Measurements from ENCODE around the gene TMEM135. TPM values are rescaled to one million over a fixed set of nuclear protein-coding genes. Genes with fewer than 3 reads are reported as not detected.

Gene TMEM135
- total RNA-seq, 3 donors from 2014 or later = 38.3 to 46.8 (median 43.2) TPM

DNA sequence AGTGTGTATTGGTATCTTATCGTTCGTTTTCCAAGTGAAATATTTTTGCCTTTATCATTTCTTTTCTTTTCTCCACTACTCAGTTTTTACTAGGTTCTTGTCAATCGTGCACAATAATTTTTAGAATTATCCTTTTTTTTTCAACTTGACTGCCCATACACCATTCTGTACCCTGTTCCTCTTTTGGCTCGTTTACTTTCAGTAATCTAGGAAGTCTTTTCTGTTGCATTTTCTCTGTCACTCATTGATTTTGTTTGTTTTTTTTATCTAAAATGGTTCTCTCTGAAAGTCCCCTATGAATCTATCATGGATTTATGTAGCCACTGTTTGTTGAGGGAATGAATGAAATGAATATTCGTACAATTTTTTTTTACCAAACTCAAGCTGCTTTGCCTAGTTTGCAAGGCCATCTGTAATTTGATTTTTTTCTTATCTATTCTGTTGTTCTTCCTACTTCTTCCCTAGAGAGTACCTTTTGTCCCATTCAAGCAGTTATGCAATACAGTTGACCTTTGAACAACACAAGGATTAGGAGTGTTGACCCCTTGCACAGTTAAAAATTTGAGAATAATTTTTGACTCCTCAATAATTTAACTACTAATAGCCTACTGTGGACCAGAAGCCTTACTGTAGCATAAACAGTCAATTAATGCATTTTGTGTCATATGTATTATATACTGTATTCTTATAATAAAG, 166.3 kb downstream of the TMEM135 start:
- intact Hi-C loops (cut with DNase I; ENCODE audit: low total_unique reads) = no loop called here
- no peak for DNase-seq (ENCODE audit: low spot score in 2 of 2)
- TF ChIP-seq, protein P1, sequence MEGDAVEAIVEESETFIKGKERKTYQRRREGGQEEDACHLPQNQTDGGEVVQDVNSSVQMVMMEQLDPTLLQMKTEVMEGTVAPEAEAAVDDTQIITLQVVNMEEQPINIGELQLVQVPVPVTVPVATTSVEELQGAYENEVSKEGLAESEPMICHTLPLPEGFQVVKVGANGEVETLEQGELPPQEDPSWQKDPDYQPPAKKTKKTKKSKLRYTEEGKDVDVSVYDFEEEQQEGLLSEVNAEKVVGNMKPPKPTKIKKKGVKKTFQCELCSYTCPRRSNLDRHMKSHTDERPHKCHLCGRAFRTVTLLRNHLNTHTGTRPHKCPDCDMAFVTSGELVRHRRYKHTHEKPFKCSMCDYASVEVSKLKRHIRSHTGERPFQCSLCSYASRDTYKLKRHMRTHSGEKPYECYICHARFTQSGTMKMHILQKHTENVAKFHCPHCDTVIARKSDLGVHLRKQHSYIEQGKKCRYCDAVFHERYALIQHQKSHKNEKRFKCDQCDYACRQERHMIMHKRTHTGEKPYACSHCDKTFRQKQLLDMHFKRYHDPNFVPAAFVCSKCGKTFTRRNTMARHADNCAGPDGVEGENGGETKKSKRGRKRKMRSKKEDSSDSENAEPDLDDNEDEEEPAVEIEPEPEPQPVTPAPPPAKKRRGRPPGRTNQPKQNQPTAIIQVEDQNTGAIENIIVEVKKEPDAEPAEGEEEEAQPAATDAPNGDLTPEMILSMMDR (IDR thresholded peaks at IDR 0.05) = no peak
- TF ChIP-seq POLR2AphosphoS5 (IDR thresholded peaks at IDR 0.05) (no peak), POLR2A (IDR thresholded peaks at IDR 0.05) (no peak)

DNA sequence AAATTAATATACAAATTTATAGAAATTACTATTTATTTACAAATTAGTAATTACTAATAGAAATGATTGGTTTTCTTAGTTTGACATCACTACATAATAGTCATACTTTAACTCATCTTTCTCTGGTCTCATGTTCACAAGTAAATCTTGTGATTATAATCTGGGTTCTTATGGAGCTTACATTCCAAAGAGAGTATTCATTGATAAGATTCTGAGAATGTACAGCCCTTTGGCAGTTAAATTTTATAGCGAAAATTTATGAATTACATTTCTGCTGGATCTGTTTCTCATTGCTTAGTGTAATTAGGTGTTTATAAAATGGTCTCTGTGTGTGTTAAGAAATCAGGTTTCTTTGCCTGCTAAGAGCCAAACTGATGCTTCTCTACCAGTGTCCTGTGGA, 175.2 kb downstream of the TMEM135 start:
- Histone ChIP-seq H3K36me3 (no peaks in the 10 kb centered on the region), H3K4me3 (no peak overlapping the region), H3K4me1 (no peaks in the 10 kb centered on the region), H3K9me3 (no peaks in the 10 kb centered on the region), H3K27me3 (no peaks in the 10 kb centered on the region), H3K27ac (no peak overlapping the region)
- TF ChIP-seq POLR2A (IDR thresholded peaks at IDR 0.05) (no peak), POLR2AphosphoS5 (IDR thresholded peaks at IDR 0.05) (no peak)
- TF ChIP-seq, protein P1 (IDR thresholded peaks at IDR 0.05) = no peak
- DNase-seq (ENCODE audit: low spot score in 2 of 2) = no peak
- intact Hi-C loops (cut with DNase I; ENCODE audit: low total_unique reads) = no loop called here

More for the DNA sequence above, 166.3 kb downstream of the TMEM135 start:
- no peaks in the 10 kb centered on the region for H3K36me3 ChIP-seq
- no peak overlapping the region for H3K27ac ChIP-seq
- H3K4me1 ChIP-seq = no peaks in the 10 kb centered on the region
- H3K9me3 ChIP-seq = no peaks in the 10 kb centered on the region
- no peak overlapping the region for H3K4me3 ChIP-seq
- H3K27me3 ChIP-seq = no peaks in the 10 kb centered on the region

DNA sequence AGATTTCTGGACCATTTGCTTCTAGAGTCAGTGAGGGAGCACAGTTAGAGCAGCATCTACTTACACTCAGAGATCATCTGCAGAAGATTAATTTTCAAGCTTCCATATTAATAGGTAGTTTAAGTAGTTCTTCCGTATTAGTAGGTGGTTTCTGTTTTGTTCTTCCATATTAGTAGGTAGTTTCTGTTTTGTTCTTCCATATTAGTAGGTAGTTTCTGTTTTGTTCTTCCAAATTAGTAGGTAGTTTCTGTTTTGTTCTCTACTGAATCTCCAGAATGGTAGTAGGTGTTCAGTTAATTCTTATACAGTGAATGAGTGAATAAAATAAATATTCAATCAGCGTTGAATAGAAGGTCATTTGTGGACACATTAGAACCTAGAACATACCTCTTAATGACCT, 175.7 kb downstream of the TMEM135 start:
- Histone ChIP-seq H3K4me3 (no peak overlapping the region), H3K27ac (no peak overlapping the region), H3K27me3 (no peaks in the 10 kb centered on the region), H3K9me3 (no peaks in the 10 kb centered on the region), H3K36me3 (no peaks in the 10 kb centered on the region), H3K4me1 (no peaks in the 10 kb centered on the region)
- no peak for DNase-seq (ENCODE audit: low spot score in 2 of 2)
- intact Hi-C loops (cut with DNase I; ENCODE audit: low total_unique reads) = no loop called here
- TF ChIP-seq POLR2AphosphoS5 (IDR thresholded peaks at IDR 0.05) (no peak), POLR2A (IDR thresholded peaks at IDR 0.05) (no peak)
- TF ChIP-seq, protein P1 (IDR thresholded peaks at IDR 0.05) = no peak

DNA sequence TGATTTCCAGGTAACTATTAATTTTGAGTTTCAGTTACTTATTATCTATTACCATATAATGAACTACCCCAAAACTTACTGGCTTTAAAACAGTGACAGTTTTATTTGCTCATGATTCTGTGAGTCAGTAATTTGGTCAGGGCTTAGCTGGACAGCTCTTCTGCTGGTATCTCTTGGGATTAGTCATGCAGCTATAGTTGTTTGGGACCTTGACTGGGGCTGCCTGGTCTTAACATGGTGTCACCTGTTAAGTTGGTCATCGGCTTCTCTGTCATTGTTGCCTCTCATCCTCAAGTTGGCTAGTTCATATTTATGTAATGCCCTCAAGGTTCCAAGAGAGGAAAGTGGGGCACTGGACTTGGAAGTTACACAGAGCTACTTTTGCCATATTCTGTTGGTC, 177.5 kb downstream of the TMEM135 start:
- no peaks in the 10 kb centered on the region for H3K36me3 ChIP-seq
- no peak for DNase-seq (ENCODE audit: low spot score in 2 of 2)
- intact Hi-C loops (cut with DNase I; ENCODE audit: low total_unique reads) = no loop called here
- H3K27me3 ChIP-seq = no peaks in the 10 kb centered on the region
- H3K4me3 ChIP-seq = no peak overlapping the region
- TF ChIP-seq, protein P1 (IDR thresholded peaks at IDR 0.05) = no peak
- no peak for TF ChIP-seq POLR2A (IDR thresholded peaks at IDR 0.05)
- TF ChIP-seq POLR2AphosphoS5 (IDR thresholded peaks at IDR 0.05) = no peak
- no peaks in the 10 kb centered on the region for H3K4me1 ChIP-seq
- H3K27ac ChIP-seq = no peak overlapping the region
- H3K9me3 ChIP-seq = no peaks in the 10 kb centered on the region

DNA sequence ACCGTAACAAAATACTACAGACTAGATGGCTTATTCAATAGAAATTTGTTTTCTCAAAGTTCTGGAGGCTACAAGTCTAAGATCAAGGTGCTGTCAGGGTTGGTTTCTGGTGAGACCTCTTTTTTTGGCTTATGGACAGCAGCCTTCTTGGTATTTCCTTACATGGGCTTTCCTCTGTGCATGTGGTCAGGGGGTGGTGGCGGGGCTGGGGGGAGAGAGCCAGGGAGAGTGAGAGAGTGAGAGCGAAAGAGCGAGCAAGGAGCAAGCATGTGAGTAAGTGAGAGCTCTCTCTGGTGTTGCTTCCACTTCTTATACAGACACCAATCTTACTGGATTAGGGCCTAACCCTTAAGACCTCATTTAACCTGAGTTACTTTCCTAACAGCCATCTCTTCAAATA, 181.5 kb downstream of the TMEM135 start:
- Histone ChIP-seq H3K9me3 (no peaks in the 10 kb centered on the region), H3K27ac (no peak overlapping the region), H3K4me3 (no peak overlapping the region), H3K4me1 (no peaks in the 10 kb centered on the region), H3K36me3 (no peaks in the 10 kb centered on the region), H3K27me3 (no peaks in the 10 kb centered on the region)
- intact Hi-C loops (cut with DNase I; ENCODE audit: low total_unique reads) = no loop called here
- no peak for DNase-seq (ENCODE audit: low spot score in 2 of 2)
- TF ChIP-seq POLR2AphosphoS5 (IDR thresholded peaks at IDR 0.05) (no peak), POLR2A (IDR thresholded peaks at IDR 0.05) (no peak)
- TF ChIP-seq, protein P1 (IDR thresholded peaks at IDR 0.05) = no peak

Data from breast epithelium (tissue), 4 donors.